Neuronal stem cell (in vitro differentiated cells): ENCODE measurements around the gene TNN.

ENCODE experiments used
- DNase-seq: peaks from one replicate; pipeline ENCODE4 v3.0.0-alpha.2; 2013; ENCODE audit warnings: low spot score
- H2AFZ ChIP-seq: one replicate; pipeline ENCODE4 v1.6.1; 2013; ENCODE audit warnings: mild to moderate bottlenecking, low read length, inconsistent platforms
- H2AK5ac ChIP-seq: 2 replicates; pipeline ENCODE4 v1.6.1; 2013; ENCODE audit warnings: low read depth, mild to moderate bottlenecking, inconsistent platforms, low read length, moderate library complexity, mixed read lengths
- H2BK120ac ChIP-seq: 2 replicates; pipeline ENCODE4 v1.6.1; 2013; ENCODE audit warnings: low read depth, mild to moderate bottlenecking, inconsistent platforms, low read length, moderate library complexity, mixed read lengths
- H2BK12ac ChIP-seq: one replicate; pipeline ENCODE4 v1.6.1; 2013; ENCODE audit warnings: low read length, inconsistent platforms
- H2BK15ac ChIP-seq: 2 replicates; pipeline ENCODE4 v1.6.1; 2013; ENCODE audit warnings: mild to moderate bottlenecking, low read length, inconsistent platforms, mixed read lengths
- H2BK5ac ChIP-seq: one replicate; pipeline ENCODE4 v1.6.1; 2013; ENCODE audit warnings: inconsistent platforms, mild to moderate bottlenecking, low read length, moderate library complexity
- H3K14ac ChIP-seq: one replicate; pipeline ENCODE4 v1.6.1; 2013; ENCODE audit warnings: low read length, inconsistent platforms
- H3K18ac ChIP-seq: 2 replicates; pipeline ENCODE4 v1.6.1; 2013; ENCODE audit warnings: low read length, inconsistent platforms
- H3K23ac ChIP-seq: 2 replicates; pipeline ENCODE4 v1.6.1; 2013; ENCODE audit warnings: low read depth, mild to moderate bottlenecking, mixed read lengths, low read length, inconsistent platforms; ENCODE audit not compliant: poor library complexity
- H3K27ac ChIP-seq: replicated peaks from 3 replicates; pipeline ENCODE4 v1.5.1; 2013; ENCODE audit warnings: low read length, inconsistent platforms
- H3K27me3 ChIP-seq, 3 experiments: 2 replicates each; pipeline ENCODE4 v1.6.1; 2013; ENCODE audit warnings: low read length in 3 of 3, mild to moderate bottlenecking in 2 of 3, inconsistent platforms in 1 of 3, low read depth in 1 of 3, mixed read lengths in 1 of 3, moderate library complexity in 1 of 3; ENCODE audit not compliant: control insufficient read depth in 3 of 3, insufficient read depth in 3 of 3
- H3K36me3 ChIP-seq, 2 donors: replicated peaks in 1 of 2; 2 replicates each; pipeline ENCODE4 v1.6.1; 2013; ENCODE audit warnings: low read length in 2 of 2; ENCODE audit not compliant: control insufficient read depth in 2 of 2, insufficient read depth in 2 of 2
- H3K4ac ChIP-seq: 2 replicates; pipeline ENCODE4 v1.6.1; 2013; ENCODE audit warnings: inconsistent platforms, mild to moderate bottlenecking, low read length, moderate library complexity
- H3K4me1 ChIP-seq, 2 donors: 1 replicate in 1 of 2; 2 replicates in 1 of 2; pipeline ENCODE4 v1.6.1; 2013; ENCODE audit warnings: low read length in 2 of 2, low read depth in 1 of 2; ENCODE audit not compliant: control insufficient read depth in 2 of 2, insufficient read depth in 1 of 2
- H3K4me2 ChIP-seq: one replicate; pipeline ENCODE4 v1.6.1; 2013; ENCODE audit warnings: mild to moderate bottlenecking, low read length, inconsistent platforms; ENCODE audit not compliant: insufficient read depth, poor library complexity, severe bottlenecking
- H3K4me3 ChIP-seq, 2 donors: 2 replicates each; pipeline ENCODE4 v1.5.1; 2013; ENCODE audit warnings: low read length in 2 of 2, mild to moderate bottlenecking in 2 of 2, inconsistent platforms in 1 of 2, moderate library complexity in 1 of 2
- H3K79me1 ChIP-seq: one replicate; pipeline ENCODE4 v1.6.1; 2013; ENCODE audit warnings: low read depth, mild to moderate bottlenecking, inconsistent platforms, low read length, moderate library complexity
- H3K9ac ChIP-seq: one replicate; pipeline ENCODE4 v1.6.1; 2013; ENCODE audit warnings: mild to moderate bottlenecking, low read depth, low read length, inconsistent platforms; ENCODE audit not compliant: poor library complexity
- H3K9me3 ChIP-seq, 2 donors: replicated peaks in 1 of 2; 2 replicates each; pipeline versions ENCODE3 to v1.6.1; 2013; ENCODE audit warnings: low read length in 2 of 2, mild to moderate bottlenecking in 2 of 2, inconsistent platforms in 1 of 2, low read depth in 1 of 2, mixed read lengths in 1 of 2, moderate library complexity in 1 of 2; ENCODE audit not compliant: control insufficient read depth in 2 of 2, insufficient read depth in 1 of 2
- H4K8ac ChIP-seq: one replicate; pipeline ENCODE4 v1.6.1; 2013; ENCODE audit warnings: low read depth, mild to moderate bottlenecking, inconsistent platforms, low read length, moderate library complexity
- H4K91ac ChIP-seq: one replicate; pipeline ENCODE4 v1.6.1; 2013; ENCODE audit warnings: low read length, low read depth, mild to moderate bottlenecking, inconsistent platforms; ENCODE audit not compliant: poor library complexity
- WGBS, 2 donors: extraction: QIAGEN DNeasy Blood & Tissue Kit; methylation state at CpG; one replicate each; pipeline ENCODE4 v1.1.7; 2013; ENCODE audit warnings: missing lambda C conversion rate in 2 of 2, mixed read lengths in 1 of 2; ENCODE audit not compliant: insufficient read length in 2 of 2, insufficient replicate concordance in 1 of 2; ENCODE audit errors: extremely low coverage in 2 of 2; 5-methylcytosine and 5-hydroxymethylcytosine counted together

TNN gene

GRCh38 chr1:175089136-175089718 is 21.6 kb downstream of the TNN start:
- Histone ChIP-seq H3K4ac (no peak overlapping the region), H3K9me3 (no peaks in the 10 kb centered on the region), H2BK15ac (no peak overlapping the region), H3K4me2 (no peak overlapping the region), H3K4me3 (no peak overlapping the region), H3K27ac (no peak overlapping the region), H4K91ac (no peak overlapping the region), H3K18ac (no peak overlapping the region), H4K8ac (no peak overlapping the region), H3K23ac (peak overlapping the region; percentile 16), H2AK5ac (no peak overlapping the region), H3K27me3 (no peaks in the 10 kb centered on the region), H3K4me1 (peaks cover 5 to 15% of the 10 kb centered on the region in 2 donors), H2AFZ (peak overlapping the region; percentile 19), H3K79me1 (no peaks in the 10 kb centered on the region), H2BK120ac (no peak overlapping the region), H2BK12ac (no peak overlapping the region), H3K14ac (no peak overlapping the region), H3K36me3 (no peaks in the 10 kb centered on the region), H3K9ac (no peak overlapping the region), H2BK5ac (no peak overlapping the region)
- peak; percentile 14 for DNase-seq
- WGBS, 2 donors, result no CpG with 5 or more reads among the region's 7 CpGs

GRCh38 chr1:175090780-175091179 is 23.1 kb downstream of the TNN start:
- H2BK12ac ChIP-seq, result no peak overlapping the region
- H3K4ac ChIP-seq, result no peak overlapping the region
- no CpG with 5 or more reads among the region's 2 CpGs for whole genome bisulfite sequencing, 2 donors
- H2AFZ ChIP-seq, result no peak overlapping the region
- H3K4me3 ChIP-seq, result no peak overlapping the region
- H3K36me3 ChIP-seq, result no peaks in the 10 kb centered on the region
- H3K27ac ChIP-seq, result no peak overlapping the region
- H3K4me1 ChIP-seq, result peaks cover 5 to 15% of the 10 kb centered on the region in 2 donors
- H2BK15ac ChIP-seq, result no peak overlapping the region
- H2AK5ac ChIP-seq, result no peak overlapping the region
- H4K91ac ChIP-seq, result no peak overlapping the region
- no peak overlapping the region for H2BK120ac ChIP-seq
- no peak overlapping the region for H3K14ac ChIP-seq
- no peak for DNase-seq
- H3K27me3 ChIP-seq, result no peaks in the 10 kb centered on the region
- H3K4me2 ChIP-seq, result no peak overlapping the region
- no peaks in the 10 kb centered on the region for H3K9me3 ChIP-seq
- H3K18ac ChIP-seq, result no peak overlapping the region
- no peak overlapping the region for H3K23ac ChIP-seq
- H3K9ac ChIP-seq, result no peak overlapping the region
- no peak overlapping the region for H4K8ac ChIP-seq
- no peaks in the 10 kb centered on the region for H3K79me1 ChIP-seq
- H2BK5ac ChIP-seq, result no peak overlapping the region

- H3K4me2 ChIP-seq, result no peak overlapping the region
Observed at GRCh38 chr1:175094626-175095025, 27.0 kb downstream of the TNN start.

GRCh38 chr1:175095069-175095468 is 27.4 kb downstream of the TNN start:
- peaks cover 0 to 1% (median 0%) of the 10 kb centered on the region in 3 experiments for H3K27me3 ChIP-seq
- no peak overlapping the region for H3K18ac ChIP-seq
- no CpG with 5 or more reads among the region's 3 CpGs for WGBS, 2 donors
- no peak overlapping the region for H3K9ac ChIP-seq
- H2BK15ac ChIP-seq, result no peak overlapping the region
- no peak overlapping the region for H3K27ac ChIP-seq
- no peak overlapping the region for H2BK120ac ChIP-seq
- no peak overlapping the region for H3K14ac ChIP-seq
- no peaks in the 10 kb centered on the region for H3K36me3 ChIP-seq
- H3K4me1 ChIP-seq, result peaks cover 0 to 2% of the 10 kb centered on the region in 2 donors
- no peak overlapping the region for H3K4ac ChIP-seq
- no peak overlapping the region for H2BK12ac ChIP-seq
- no peaks in the 10 kb centered on the region for H3K9me3 ChIP-seq
- H2AFZ ChIP-seq, result no peak overlapping the region
- no peak overlapping the region for H4K8ac ChIP-seq
- no peak overlapping the region for H3K4me3 ChIP-seq
- H4K91ac ChIP-seq, result no peak overlapping the region
- H3K23ac ChIP-seq, result no peak overlapping the region
- no peak overlapping the region for H2BK5ac ChIP-seq
- no peak for DNase-seq
- no peak overlapping the region for H3K4me2 ChIP-seq
- H3K79me1 ChIP-seq, result no peaks in the 10 kb centered on the region
- H2AK5ac ChIP-seq, result no peak overlapping the region

More at GRCh38 chr1:175094626-175095025, 27.0 kb downstream of the TNN start:
- Histone ChIP-seq H2BK15ac (no peak overlapping the region), H3K4me1 (peaks cover under 1 to 2% of the 10 kb centered on the region in 2 donors), H3K4ac (no peak overlapping the region), H2AFZ (no peak overlapping the region), H3K27me3 (peaks cover 0 to 1% (median 0%) of the 10 kb centered on the region in 3 experiments), H3K4me3 (no peak overlapping the region), H3K23ac (no peak overlapping the region), H4K8ac (no peak overlapping the region), H2BK12ac (no peak overlapping the region), H2AK5ac (no peak overlapping the region), H3K36me3 (no peaks in the 10 kb centered on the region), H3K27ac (no peak overlapping the region), H3K9ac (no peak overlapping the region), H3K79me1 (no peaks in the 10 kb centered on the region), H2BK120ac (no peak overlapping the region), H3K9me3 (no peaks in the 10 kb centered on the region), H3K18ac (no peak overlapping the region), H4K91ac (no peak overlapping the region), H2BK5ac (no peak overlapping the region), H3K14ac (no peak overlapping the region)
- no CpG with 5 or more reads among the region's 4 CpGs for WGBS, 2 donors
- no peak for DNase-seq
